Thoracic aorta (tissue), 2 donors: Measurements from ENCODE around the gene POC5. TPM values are rescaled to one million over a fixed set of nuclear protein-coding genes. Genes with fewer than 3 reads are reported as not detected.
"Not testable (repeated sequence)": the region's sequence is repeated elsewhere in the genome, so short reads cannot be mapped to it uniquely, and the experiment has no call there.

ENCODE experiments used
- ATAC-seq: fragments of 150-250 bp; one replicate; pipeline ENCODE4 v1.8.0; 2017; ENCODE audit warnings: low read depth; ENCODE audit not compliant: insufficient number of reproducible peaks, low FRiP score
- DNase-seq: peaks from one replicate; pipeline ENCODE4 v3.0.0-alpha.2; 2020; ENCODE audit warnings: low spot score
- H3K27ac ChIP-seq, 2 donors: fragments of 200-600 bp; sonication (generic); 1 replicate in 1 of 2; 2 replicates in 1 of 2; pipeline ENCODE4 v1.5.1; 2016; ENCODE audit warnings: mild to moderate bottlenecking in 2 of 2, moderate library complexity in 2 of 2
- H3K27me3 ChIP-seq: fragments of 200-600 bp; sonication (generic); replicated peaks from 2 replicates; pipeline ENCODE4 v1.6.0; 2016; ENCODE audit warnings: mild to moderate bottlenecking; ENCODE audit not compliant: insufficient read depth
- H3K36me3 ChIP-seq: fragments of 200-600 bp; sonication (generic); one replicate; pipeline ENCODE4 v1.5.1; 2016
- H3K4me1 ChIP-seq, 2 donors: fragments of 200-600 bp; sonication (generic); 1 replicate in 1 of 2; 2 replicates in 1 of 2; pipeline versions ENCODE4 v1.5.1 to v1.6.0; 2016; ENCODE audit warnings: low read depth in 2 of 2, mild to moderate bottlenecking in 1 of 2; ENCODE audit not compliant: control insufficient read depth in 1 of 2
- H3K4me3 ChIP-seq: fragments of 200-600 bp; sonication (generic); 2 replicates; pipeline ENCODE4 v1.5.1; 2016; ENCODE audit warnings: mild to moderate bottlenecking
- H3K9me3 ChIP-seq: fragments of 200-600 bp; sonication (generic); 2 replicates; pipeline ENCODE4 v1.5.1; 2016
- CTCF ChIP-seq: fragments of 200-600 bp; sonication (generic); IDR thresholded peaks from one replicate; pipeline ENCODE4 v1.5.1; 2019; ENCODE audit warnings: antibody characterized with exemption
- total RNA-seq, 2 donors: library from RNA; depleted of rRNA; stranded (reverse); fragments of >200 nt; gene quantifications; one replicate each; pipeline versions ENCODE4 v1.1.0 to v1.2.3, GENCODE V29; 2016

Gene POC5
- total RNA-seq, 2 donors from 2014 or later = 5.1 to 18.4 TPM

GRCh38 chr5:75729321-75729720 lies 12.1 kb upstream of the POC5 start:
- DNase-seq (no peak), ATAC-seq (no peak)
- Histone ChIP-seq H3K9me3 (no peaks in the 10 kb centered on the region), H3K27ac (no peak overlapping the region), H3K4me1 (no peaks in the 10 kb centered on the region), H3K4me3 (no peak overlapping the region), H3K36me3 (no peaks in the 10 kb centered on the region), H3K27me3 (no peaks in the 10 kb centered on the region)
- no peak for TF ChIP-seq CTCF

GRCh38 chr5:75727931-75728330 lies 10.7 kb upstream of the POC5 start:
- ATAC-seq = no peak
- Histone ChIP-seq H3K4me3 (no peak overlapping the region), H3K27ac (no peak overlapping the region), H3K27me3 (no peaks in the 10 kb centered on the region), H3K9me3 (no peaks in the 10 kb centered on the region), H3K4me1 (no peaks in the 10 kb centered on the region), H3K36me3 (no peaks in the 10 kb centered on the region)
- no peak for DNase-seq
- no peak for TF ChIP-seq CTCF

- not testable (repeated sequence) for DNase-seq, H3K4me1 ChIP-seq, ATAC-seq
Observed at GRCh38 chr5:75726224-75726623, 9.0 kb upstream of the POC5 start.

GRCh38 chr5:75723378-75723777 lies 6.1 kb upstream of the POC5 start:
- Histone ChIP-seq H3K27ac (no peak overlapping the region), H3K9me3 (no peaks in the 10 kb centered on the region), H3K36me3 (no peaks in the 10 kb centered on the region), H3K27me3 (no peaks in the 10 kb centered on the region), H3K4me1 (no peaks in the 10 kb centered on the region), H3K4me3 (no peak overlapping the region)
- no peak for TF ChIP-seq CTCF
- no peak for ATAC-seq
- no peak for DNase-seq

More at GRCh38 chr5:75726224-75726623, 9.0 kb upstream of the POC5 start:
- not testable (repeated sequence) for H3K9me3 ChIP-seq, H3K4me3 ChIP-seq, H3K27me3 ChIP-seq, H3K36me3 ChIP-seq, H3K27ac ChIP-seq

- no peak overlapping the region for H3K4me3 ChIP-seq
- peaks cover 0 to 2% of the 10 kb centered on the region in 2 donors for H3K4me1 ChIP-seq
- H3K36me3 ChIP-seq = no peaks in the 10 kb centered on the region
- DNase-seq (no peak), ATAC-seq (no peak)
- H3K27ac ChIP-seq = no peak overlapping the region
- no peaks in the 10 kb centered on the region for H3K9me3 ChIP-seq
- TF ChIP-seq CTCF = no peak
- no peaks in the 10 kb centered on the region for H3K27me3 ChIP-seq
Observed at GRCh38 chr5:75721573-75721972, 4.3 kb upstream of the POC5 start.

GRCh38 chr5:75720882-75721281 lies 3.6 kb upstream of the POC5 start:
- DNase-seq (no peak), ATAC-seq (no peak)
- Histone ChIP-seq H3K27me3 (no peaks in the 10 kb centered on the region), H3K9me3 (no peaks in the 10 kb centered on the region), H3K4me3 (no peak overlapping the region), H3K4me1 (peaks cover 1 to 9% of the 10 kb centered on the region in 2 donors), H3K27ac (no peak overlapping the region), H3K36me3 (no peaks in the 10 kb centered on the region)
- TF ChIP-seq CTCF = no peak
